ENCODE data around the gene NEMP2.

Gene NEMP2

GRCh38 chr2:190545555-190546385 lies 11.2 kb upstream of the NEMP2 start:
- Histone ChIP-seq H3K4me3 (replicated peaks; ENCODE audit: insufficient read depth, low read length) (no peak overlapping the region), H3K27ac (replicated peaks) (no peak overlapping the region), H3K27me3 (ENCODE audit: insufficient read depth, poor library complexity, severe bottlenecking) (no peaks in the 10 kb centered on the region)
- no peak for DNase-seq (ENCODE audit: low read depth in 1 of 2, low spot score in 1 of 2)
- TF ChIP-seq GABPA (IDR thresholded peaks at IDR 0.05; ENCODE audit: low read depth) = no peak
- TF ChIP-seq POLR2AphosphoS5 (IDR thresholded peaks at IDR 0.05; ENCODE audit: low read depth) = no peak

GRCh38 chr2:190545093-190545492 lies 10.6 kb upstream of the NEMP2 start:
- Histone ChIP-seq H3K27me3 (ENCODE audit: insufficient read depth, poor library complexity, severe bottlenecking) (no peaks in the 10 kb centered on the region), H3K27ac (replicated peaks) (no peak overlapping the region), H3K4me3 (replicated peaks; ENCODE audit: insufficient read depth, low read length) (no peak overlapping the region)
- DNase-seq (ENCODE audit: low read depth in 1 of 2, low spot score in 1 of 2) = no peak
- TF ChIP-seq CTCF (IDR thresholded peaks at IDR 0.05; ENCODE audit: insufficient read depth, low read length) = no peak
- no peak for TF ChIP-seq REST (IDR thresholded peaks at IDR 0.05; ENCODE audit: insufficient replicate concordance, low read depth)
- no peak for TF ChIP-seq SPI1 (IDR thresholded peaks at IDR 0.05; ENCODE audit: borderline replicate concordance, low read depth)
- no peak for TF ChIP-seq GABPA (IDR thresholded peaks at IDR 0.05; ENCODE audit: low read depth)
- no peak for TF ChIP-seq POLR2AphosphoS5 (IDR thresholded peaks at IDR 0.05; ENCODE audit: low read depth)

- H3K27me3 ChIP-seq (ENCODE audit: insufficient read depth, poor library complexity, severe bottlenecking) = no peaks in the 10 kb centered on the region
- TF ChIP-seq REST (IDR thresholded peaks at IDR 0.05; ENCODE audit: insufficient replicate concordance, low read depth) (no peak), POLR2AphosphoS5 (IDR thresholded peaks at IDR 0.05; ENCODE audit: low read depth) (no peak), CTCF (IDR thresholded peaks at IDR 0.05; ENCODE audit: insufficient read depth, low read length) (no peak), GABPA (IDR thresholded peaks at IDR 0.05; ENCODE audit: low read depth) (no peak), SPI1 (IDR thresholded peaks at IDR 0.05; ENCODE audit: borderline replicate concordance, low read depth) (no peak)
- DNase-seq (ENCODE audit: low read depth in 1 of 2, low spot score in 1 of 2) = no peak
- no peak overlapping the region for H3K27ac ChIP-seq (replicated peaks)
- H3K4me3 ChIP-seq (replicated peaks; ENCODE audit: insufficient read depth, low read length) = no peak overlapping the region
Observed at GRCh38 chr2:190540048-190540447, 5.5 kb upstream of the NEMP2 start.

- DNase-seq (ENCODE audit: low read depth in 1 of 2, low spot score in 1 of 2) = no peak
- no peak overlapping the region for H3K27ac ChIP-seq (replicated peaks)
- H3K4me3 ChIP-seq (replicated peaks; ENCODE audit: insufficient read depth, low read length) = no peak overlapping the region
- no peaks in the 10 kb centered on the region for H3K27me3 ChIP-seq (ENCODE audit: insufficient read depth, poor library complexity, severe bottlenecking)
- TF ChIP-seq SPI1 (IDR thresholded peaks at IDR 0.05; ENCODE audit: borderline replicate concordance, low read depth) = no peak
- TF ChIP-seq CTCF (IDR thresholded peaks at IDR 0.05; ENCODE audit: insufficient read depth, low read length) = no peak
- TF ChIP-seq REST (IDR thresholded peaks at IDR 0.05; ENCODE audit: insufficient replicate concordance, low read depth) = no peak
- no peak for TF ChIP-seq GABPA (IDR thresholded peaks at IDR 0.05; ENCODE audit: low read depth)
- TF ChIP-seq POLR2AphosphoS5 (IDR thresholded peaks at IDR 0.05; ENCODE audit: low read depth) = no peak
Observed at GRCh38 chr2:190538201-190538600, 3.7 kb upstream of the NEMP2 start.

All from HL-60 (cell line).